ENCODE measurements around the gene NXNL2. TPM values are rescaled to one million over a fixed set of nuclear protein-coding genes. Genes with fewer than 3 reads are reported as not detected.

The NXNL2 gene
- total and polyA plus RNA-seq, 7 donors: 0.05 TPM; not detected in 6

DNA sequence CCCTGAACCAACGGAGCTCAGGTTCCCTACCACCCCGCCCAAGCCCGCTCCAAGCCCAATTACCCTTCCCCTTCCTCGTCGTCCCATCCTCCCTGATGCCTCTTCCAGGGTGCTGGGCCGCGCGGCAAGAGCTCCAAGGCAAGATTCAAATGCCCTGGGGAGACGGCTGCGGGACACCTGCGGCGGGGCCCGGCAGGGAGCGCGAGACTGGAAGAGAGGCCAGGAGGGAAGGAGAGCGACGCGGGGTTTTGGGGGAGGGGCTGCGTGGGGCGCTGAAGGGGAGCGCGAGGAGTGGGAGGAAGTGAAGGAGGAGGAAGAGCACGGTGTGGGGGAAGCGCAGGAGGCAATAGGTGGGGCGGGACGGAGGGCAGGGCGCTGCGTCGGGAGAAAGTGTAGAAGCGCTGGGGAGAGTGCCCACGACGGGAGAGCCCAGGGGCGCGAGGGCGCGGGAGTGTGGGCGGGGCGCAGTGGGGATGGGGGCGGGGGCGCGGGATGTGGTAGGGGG, 975 bp upstream of the NXNL2 start:
- peaks cover 4% of the 10 kb centered on the region for H3K4me1 ChIP-seq
- no peaks in the 10 kb centered on the region for H3K9me3 ChIP-seq
- DNase-seq (peak in 1 of 2 donors; percentile 23), ATAC-seq (no peak)
- peaks cover 0 to 66% (median 15%) of the 10 kb centered on the region in 3 donors for H3K27me3 ChIP-seq (ENCODE audit: insufficient read depth in 3 of 3, low read length in 2 of 3)
- H3K4me3 ChIP-seq: peak overlapping the region; percentile 54
- H3K27ac ChIP-seq: peak overlapping the region; percentile 23
- intact Hi-C loops (cut with DNase I): no loop called here
- TF ChIP-seq, protein P1, sequence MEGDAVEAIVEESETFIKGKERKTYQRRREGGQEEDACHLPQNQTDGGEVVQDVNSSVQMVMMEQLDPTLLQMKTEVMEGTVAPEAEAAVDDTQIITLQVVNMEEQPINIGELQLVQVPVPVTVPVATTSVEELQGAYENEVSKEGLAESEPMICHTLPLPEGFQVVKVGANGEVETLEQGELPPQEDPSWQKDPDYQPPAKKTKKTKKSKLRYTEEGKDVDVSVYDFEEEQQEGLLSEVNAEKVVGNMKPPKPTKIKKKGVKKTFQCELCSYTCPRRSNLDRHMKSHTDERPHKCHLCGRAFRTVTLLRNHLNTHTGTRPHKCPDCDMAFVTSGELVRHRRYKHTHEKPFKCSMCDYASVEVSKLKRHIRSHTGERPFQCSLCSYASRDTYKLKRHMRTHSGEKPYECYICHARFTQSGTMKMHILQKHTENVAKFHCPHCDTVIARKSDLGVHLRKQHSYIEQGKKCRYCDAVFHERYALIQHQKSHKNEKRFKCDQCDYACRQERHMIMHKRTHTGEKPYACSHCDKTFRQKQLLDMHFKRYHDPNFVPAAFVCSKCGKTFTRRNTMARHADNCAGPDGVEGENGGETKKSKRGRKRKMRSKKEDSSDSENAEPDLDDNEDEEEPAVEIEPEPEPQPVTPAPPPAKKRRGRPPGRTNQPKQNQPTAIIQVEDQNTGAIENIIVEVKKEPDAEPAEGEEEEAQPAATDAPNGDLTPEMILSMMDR (IDR thresholded peaks at IDR 0.05): no peak
- H3K36me3 ChIP-seq (ENCODE audit: insufficient read depth in 1 of 2, low read depth in 1 of 2): no peaks in the 10 kb centered on the region
- 3 to 5% (median 5%) methylated on average over 40 of the region's 41 CpGs for WGBS, 3 donors

DNA sequence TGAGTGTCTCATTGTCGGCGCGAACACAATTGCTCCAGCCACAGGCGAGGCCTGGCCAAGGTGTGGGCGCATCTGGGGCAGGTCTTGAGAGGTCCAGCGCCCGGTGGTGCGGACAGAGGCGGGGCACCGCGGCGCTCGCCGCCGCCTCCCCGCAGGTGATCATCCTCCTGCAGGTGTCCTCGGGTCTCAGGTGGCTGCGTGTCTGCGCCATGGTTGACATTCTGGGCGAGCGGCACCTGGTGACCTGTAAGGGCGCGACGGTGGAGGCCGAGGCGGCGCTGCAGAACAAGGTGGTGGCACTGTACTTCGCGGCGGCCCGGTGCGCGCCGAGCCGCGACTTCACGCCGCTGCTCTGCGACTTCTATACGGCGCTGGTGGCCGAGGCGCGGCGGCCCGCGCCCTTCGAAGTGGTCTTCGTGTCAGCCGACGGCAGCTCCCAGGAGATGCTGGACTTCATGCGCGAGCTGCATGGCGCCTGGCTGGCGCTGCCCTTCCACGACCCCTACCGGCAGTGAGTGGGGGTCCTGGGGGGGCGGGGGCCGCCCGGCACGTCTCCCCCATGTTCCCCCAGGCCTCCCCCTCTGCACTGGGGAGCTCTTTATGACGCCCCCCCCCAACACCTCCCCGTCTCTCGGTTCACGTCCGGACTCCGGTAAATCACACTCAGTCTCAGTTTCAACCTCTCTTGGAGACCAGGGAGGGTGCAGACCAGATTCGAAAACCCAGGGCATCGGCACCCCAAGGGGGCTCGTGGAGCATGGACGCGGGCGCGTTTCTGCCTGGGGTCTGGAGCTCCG, 446 bp downstream of the NXNL2 start:
- H3K4me1 ChIP-seq: peaks cover 4% of the 10 kb centered on the region
- DNase-seq (no peak), ATAC-seq (peak in 1 of 4 donors; percentile 11)
- no peak overlapping the region for H3K27ac ChIP-seq
- no peaks in the 10 kb centered on the region for H3K9me3 ChIP-seq
- no peaks in the 10 kb centered on the region for H3K36me3 ChIP-seq (ENCODE audit: insufficient read depth in 1 of 2, low read depth in 1 of 2)
- intact Hi-C loops (cut with DNase I): no loop called here
- TF ChIP-seq, protein P1 (IDR thresholded peaks at IDR 0.05): no peak
- peaks cover 0 to 65% (median 15%) of the 10 kb centered on the region in 3 donors for H3K27me3 ChIP-seq (ENCODE audit: insufficient read depth in 3 of 3, low read length in 2 of 3)
- WGBS, 3 donors: 3 to 5% (median 4%) methylated on average over 63 to 75 of the region's 75 CpGs
- H3K4me3 ChIP-seq: peak overlapping the region; percentile 54

DNA sequence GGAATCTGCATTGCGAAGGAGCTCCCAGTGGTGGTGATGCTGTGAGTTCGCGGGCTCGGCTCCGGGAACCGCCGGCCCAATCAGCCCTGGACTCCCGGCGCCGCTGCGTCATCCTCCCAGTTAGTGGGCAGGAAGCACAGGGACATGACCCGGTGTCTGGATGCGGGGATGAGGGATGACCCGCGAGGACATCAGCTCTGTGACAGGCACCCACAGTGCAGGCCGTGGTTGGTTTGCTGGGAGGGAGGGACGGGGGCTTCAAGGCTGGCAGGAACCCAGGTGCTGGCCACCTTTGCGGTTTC, 996 bp downstream of the NXNL2 start:
- Histone ChIP-seq H3K4me3 (peak overlapping the region; percentile 54), H3K36me3 (ENCODE audit: insufficient read depth in 1 of 2, low read depth in 1 of 2) (no peaks in the 10 kb centered on the region), H3K27ac (no peak overlapping the region), H3K27me3 (ENCODE audit: insufficient read depth in 3 of 3, low read length in 2 of 3) (peaks cover 0 to 59% (median 16%) of the 10 kb centered on the region in 3 donors), H3K4me1 (peaks cover 4% of the 10 kb centered on the region), H3K9me3 (no peaks in the 10 kb centered on the region)
- 25 to 35% (median 29%) methylated on average over 16 to 18 of the region's 18 CpGs for WGBS, 3 donors
- intact Hi-C loops (cut with DNase I): no loop called here
- ATAC-seq (no peak), DNase-seq (peak in 1 of 2 donors; percentile 32)
- TF ChIP-seq, protein P1 (IDR thresholded peaks at IDR 0.05): no peak

DNA sequence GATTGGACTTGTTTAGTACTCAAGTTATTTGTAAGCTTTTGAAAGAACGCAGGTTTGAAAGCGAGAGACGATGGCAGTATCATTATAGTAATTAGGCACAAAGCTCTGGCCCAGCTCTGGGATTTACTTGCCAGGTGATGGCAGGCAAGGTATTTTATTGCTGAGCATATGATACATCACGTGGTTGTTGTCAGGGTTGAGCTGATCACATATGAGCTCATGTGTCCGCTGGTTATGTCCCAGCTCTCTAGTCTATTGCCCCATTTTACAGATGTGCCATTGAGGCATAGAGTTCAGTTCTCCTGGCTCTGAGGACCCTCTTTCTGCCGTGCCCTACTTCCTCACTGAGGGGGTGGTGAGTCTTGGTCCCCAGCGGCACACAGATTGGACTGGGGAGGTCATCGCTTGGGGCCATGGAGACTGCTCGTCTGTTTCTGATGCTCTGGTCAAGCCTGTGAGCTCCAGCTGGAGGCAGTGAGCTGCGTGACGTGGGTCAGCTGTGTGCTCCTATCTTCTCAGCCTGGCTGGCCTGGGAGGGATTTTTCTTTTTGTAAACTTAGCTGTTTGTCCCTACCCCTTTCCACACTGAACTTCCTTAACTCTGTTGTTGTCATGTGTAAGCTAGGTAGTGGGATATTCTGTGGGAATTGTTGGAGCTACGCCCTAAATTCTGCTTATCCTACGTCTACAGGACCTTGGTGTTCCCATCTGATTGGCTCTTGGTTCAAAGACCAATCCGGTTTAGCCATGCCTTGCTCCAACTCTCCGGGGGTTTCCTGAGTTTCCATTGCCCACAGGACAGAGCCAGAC, 2.2 kb downstream of the NXNL2 start:
- Histone ChIP-seq H3K4me1 (peaks cover 4% of the 10 kb centered on the region), H3K4me3 (no peak overlapping the region), H3K36me3 (ENCODE audit: insufficient read depth in 1 of 2, low read depth in 1 of 2) (no peaks in the 10 kb centered on the region), H3K9me3 (no peaks in the 10 kb centered on the region), H3K27me3 (ENCODE audit: insufficient read depth in 3 of 3, low read length in 2 of 3) (peaks cover 0 to 47% (median 15%) of the 10 kb centered on the region in 3 donors), H3K27ac (no peak overlapping the region)
- WGBS, 3 donors: 49 to 59% (median 49%) methylated on average over 15 of the region's 15 CpGs
- DNase-seq: no peak
- TF ChIP-seq, protein P1 (IDR thresholded peaks at IDR 0.05): no peak
- intact Hi-C loops (cut with DNase I): no loop called here
- no peak for ATAC-seq
